HG03095 (cell line): ENCODE results near the gene CFHR1.
A peak's percentile ranks its signal among the peaks of the same experiment; 100 is the strongest.
"Not testable (repeated sequence)": the region's sequence is repeated elsewhere in the genome, so short reads cannot be mapped to it uniquely, and the experiment has no call there.

Experiments
- ATAC-seq: cut with Tn5 transposase; IDR thresholded peaks from one replicate; pipeline ENCODE4 v1.9.1; 2021; ENCODE audit warnings: moderate library complexity; ENCODE audit not compliant: unreplicated experiment

CFHR1 gene

GRCh38 chr1:196819531-196819930 is at the start of gene CFHR1:
CFHR1 (plus strand) TSS chr1:196819731; CDS start chr1:196819845, 114 bp downstream.
- ATAC-seq: not testable (repeated sequence)

GRCh38 chr1:196769823-196770222 is 49.7 kb upstream of the CFHR1 start:
- ATAC-seq: not testable (repeated sequence)

DNA sequence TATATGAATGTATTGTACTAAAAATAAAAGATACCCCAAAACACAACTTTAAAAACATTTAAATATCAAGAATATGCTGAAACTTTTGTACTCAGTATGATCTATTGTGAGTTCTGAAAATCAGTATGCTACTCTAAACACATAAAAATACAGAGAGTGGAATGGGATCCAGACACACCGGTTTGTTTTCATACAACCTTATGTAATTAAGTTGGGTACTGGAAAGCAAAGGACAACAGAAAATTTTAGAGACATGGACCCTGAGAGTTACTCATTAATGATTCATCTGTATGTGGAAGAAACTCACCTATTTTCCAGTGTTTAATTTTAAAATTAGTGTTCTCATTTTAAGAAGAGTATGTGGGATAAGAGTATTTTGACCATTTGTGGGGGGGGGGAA is 45.8 kb upstream of the CFHR1 start:
- no peak for ATAC-seq

GRCh38 chr1:196774175-196774574 is 45.4 kb upstream of the CFHR1 start:
- ATAC-seq: no peak

GRCh38 chr1:196774603-196775002 is 44.9 kb upstream of the CFHR1 start, which contains the start of gene CFHR3:
CFHR3 (plus strand) TSS chr1:196774840; CDS start chr1:196774887, 47 bp downstream.
- ATAC-seq: peak; percentile 70

DNA sequence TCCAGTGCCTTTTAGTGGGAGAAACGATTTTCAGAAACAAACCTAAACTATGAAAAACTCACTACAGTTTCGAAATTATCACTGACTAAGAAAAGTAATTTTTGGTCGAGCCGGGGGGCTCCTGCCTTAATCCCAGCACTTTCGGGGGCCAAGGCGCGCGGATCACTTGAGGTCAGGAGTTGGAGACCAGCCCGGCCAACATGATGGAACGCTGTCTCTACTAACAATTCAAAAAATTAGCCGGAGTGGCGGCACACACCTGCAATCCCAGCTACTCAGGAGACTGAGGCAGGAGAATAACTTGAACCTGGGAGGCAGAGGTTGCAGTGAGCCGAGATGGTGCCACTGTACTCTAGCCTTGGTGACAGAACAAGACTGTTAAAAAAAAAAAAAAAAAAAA is 41.9 kb upstream of the CFHR1 start:
- no peak for ATAC-seq

GRCh38 chr1:196779093-196779492 is 40.4 kb upstream of the CFHR1 start:
- ATAC-seq: no peak

DNA sequence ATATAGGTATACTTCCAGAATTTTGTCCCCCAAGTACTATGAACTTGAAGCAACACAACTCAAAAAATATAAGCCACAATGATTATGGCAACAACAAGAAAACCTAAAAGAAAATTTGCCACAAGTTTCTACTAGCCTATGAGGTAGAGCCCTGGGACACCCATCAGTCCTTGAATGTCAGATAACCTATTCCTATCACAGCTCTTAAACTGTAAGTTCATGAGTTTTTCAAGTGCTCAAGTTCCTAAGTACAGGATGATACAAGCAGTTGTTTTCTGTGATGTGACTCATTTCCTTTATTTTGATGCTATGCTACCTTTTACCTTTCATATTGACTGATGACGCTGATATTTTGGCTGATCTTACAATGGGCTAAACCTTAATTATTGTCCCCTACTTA is 28.3 kb upstream of the CFHR1 start:
- not testable (repeated sequence) for ATAC-seq

DNA sequence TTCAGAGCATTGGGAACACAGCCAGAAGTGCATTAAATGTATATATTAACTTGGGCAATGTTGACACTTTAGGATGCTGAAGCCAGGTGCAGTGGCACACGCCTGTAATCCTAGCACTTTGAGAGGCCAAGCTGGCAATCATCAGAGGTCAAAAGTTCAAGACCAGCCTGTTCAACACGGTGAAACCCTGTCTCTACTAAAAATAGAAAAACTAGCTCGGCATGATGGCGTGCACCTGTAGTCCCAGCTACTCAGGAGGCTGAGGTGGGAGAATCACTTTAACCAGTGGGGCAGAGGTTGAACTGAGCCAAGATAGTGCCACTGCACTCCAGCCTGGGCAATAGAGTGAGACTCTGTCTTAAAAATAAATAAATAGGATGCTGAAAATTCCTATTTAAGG is 25.4 kb upstream of the CFHR1 start:
- not testable (repeated sequence) for ATAC-seq

GRCh38 chr1:196797891-196798290 is 21.6 kb upstream of the CFHR1 start:
- no peak for ATAC-seq

DNA sequence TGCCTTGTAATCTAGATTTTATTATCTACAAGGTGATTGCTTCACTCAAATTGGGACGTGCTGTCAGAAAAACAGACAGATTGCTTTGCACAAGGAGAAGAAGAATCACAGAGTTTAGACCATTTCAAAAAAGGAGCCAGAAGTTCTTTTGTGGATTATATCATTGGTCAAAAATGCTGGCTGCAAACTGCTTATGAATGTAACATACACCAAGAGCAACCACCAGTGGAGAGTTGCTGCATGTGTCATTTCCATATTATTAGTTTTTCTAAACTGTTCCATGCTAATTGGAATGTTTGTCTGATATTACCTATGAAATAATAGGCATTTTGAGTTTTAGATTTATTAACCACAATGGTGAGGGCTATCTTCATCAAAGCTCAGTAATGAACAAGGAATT is 17.6 kb upstream of the CFHR1 start:
- not testable (repeated sequence) for ATAC-seq

DNA sequence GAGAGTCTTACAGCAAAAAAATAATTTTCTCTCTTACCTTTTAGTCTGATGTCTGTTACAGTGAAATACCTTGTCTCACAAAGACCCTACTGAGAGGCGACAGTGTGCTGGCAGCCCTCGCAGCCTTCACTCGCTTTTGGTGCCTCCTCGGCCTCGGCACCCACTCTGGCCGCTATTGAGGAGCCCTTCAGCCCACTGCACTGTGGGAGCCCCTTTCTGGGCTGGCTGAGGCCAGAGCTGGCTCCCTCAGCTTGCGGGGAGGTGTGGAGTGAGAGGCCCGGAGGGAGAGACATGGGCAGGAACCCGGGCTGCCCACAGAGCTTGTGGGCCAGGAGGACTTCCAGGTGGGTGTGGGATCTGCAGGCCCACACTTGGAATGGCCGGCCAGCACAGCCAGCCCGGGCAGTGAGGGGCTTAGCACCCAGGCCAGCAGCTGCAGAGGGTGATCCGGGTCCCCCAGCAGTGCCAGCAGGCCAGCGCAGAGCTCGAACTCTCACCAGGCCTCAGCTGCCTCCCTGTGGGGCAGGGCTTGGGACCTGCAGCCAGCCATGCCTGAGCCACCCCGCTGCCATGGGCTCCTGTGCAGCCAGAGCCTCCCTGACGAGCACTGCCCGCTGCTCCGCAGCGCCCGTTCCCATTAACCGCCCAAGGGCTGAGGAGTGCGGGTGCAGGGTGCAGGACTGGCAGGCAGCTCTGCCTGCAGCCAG is 10.8 kb upstream of the CFHR1 start:
- no peak for ATAC-seq

DNA sequence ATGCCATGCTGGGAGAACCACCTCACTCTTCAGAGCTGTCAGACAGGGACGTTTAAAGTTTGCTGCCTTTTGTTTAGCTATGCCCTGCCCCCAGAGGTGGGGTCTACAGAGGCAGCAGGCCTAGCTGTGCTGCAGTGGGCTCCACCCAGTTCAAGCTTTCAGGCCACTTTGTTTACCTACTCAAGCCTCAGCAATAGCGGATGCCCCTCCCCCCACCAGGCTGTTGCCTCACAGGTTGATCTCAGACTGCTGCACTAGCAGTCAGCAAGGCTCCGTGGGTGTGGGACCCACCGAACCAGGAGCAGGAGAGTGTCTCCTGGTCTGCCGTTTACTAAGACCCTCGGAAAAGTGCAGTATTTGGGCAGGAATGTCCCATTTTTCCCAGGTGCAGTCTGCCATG is 2.1 kb upstream of the CFHR1 start:
- ATAC-seq: not testable (repeated sequence)

DNA sequence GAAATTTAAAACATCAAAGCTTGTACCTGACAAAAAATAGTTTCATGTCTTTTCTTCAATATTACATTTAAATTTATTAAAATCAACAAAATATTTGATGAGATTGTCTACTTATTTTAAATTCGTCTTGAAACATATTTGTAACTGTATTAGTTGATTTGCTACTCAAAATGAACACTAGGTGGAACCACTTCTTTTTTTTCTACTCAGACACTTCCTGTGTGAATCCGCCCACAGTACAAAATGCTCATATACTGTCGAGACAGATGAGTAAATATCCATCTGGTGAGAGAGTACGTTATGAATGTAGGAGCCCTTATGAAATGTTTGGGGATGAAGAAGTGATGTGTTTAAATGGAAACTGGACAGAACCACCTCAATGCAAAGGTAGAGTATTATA is 8.3 kb downstream of the CFHR1 start:
- ATAC-seq: not testable (repeated sequence)

- ATAC-seq: not testable (repeated sequence)
These were observed 30.3 kb downstream of the CFHR1 start for GRCh38 chr1:196849613-196850492.

DNA sequence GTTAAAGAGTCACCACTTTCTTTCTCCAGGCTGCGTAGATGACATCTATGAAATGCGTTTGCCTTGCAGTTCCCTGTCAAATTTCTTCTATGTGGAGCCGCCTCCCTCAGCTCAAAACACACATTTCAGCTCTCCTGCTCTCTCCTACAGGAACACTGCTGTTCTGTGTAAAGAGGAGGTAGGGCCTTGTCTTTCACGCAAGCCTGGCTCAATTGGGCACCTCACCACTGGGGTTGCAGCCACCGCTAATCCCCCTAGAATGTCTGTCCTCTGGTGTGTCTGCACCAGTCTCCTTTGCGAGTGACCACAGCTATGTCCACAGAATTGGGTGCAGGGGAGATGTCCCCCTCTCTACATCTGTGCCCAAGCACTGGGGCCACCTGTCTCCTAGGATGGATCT is 36.5 kb downstream of the CFHR1 start:
- no peak for ATAC-seq

- ATAC-seq: no peak
These were observed 37.7 kb downstream of the CFHR1 start for GRCh38 chr1:196857188-196857587.

DNA sequence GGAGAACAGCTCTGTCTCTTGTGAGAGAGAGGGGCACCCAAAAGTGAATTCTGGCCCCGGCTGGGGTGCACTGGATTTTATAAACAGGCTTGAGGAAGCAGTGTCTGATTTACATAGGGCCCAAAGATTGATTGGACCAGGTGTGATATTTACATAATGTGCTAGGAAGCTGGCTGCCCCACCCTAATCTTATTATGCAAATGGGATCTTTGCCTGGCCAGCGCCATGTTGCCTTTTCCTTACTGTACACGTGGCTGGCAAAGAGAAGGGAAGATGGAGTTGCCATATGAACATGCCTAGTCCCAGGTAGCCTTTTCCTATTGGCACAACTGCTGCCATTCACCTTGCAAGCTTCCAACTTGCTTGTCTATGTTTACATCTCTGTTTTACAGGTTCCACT is 39.3 kb downstream of the CFHR1 start:
- no peak for ATAC-seq

DNA sequence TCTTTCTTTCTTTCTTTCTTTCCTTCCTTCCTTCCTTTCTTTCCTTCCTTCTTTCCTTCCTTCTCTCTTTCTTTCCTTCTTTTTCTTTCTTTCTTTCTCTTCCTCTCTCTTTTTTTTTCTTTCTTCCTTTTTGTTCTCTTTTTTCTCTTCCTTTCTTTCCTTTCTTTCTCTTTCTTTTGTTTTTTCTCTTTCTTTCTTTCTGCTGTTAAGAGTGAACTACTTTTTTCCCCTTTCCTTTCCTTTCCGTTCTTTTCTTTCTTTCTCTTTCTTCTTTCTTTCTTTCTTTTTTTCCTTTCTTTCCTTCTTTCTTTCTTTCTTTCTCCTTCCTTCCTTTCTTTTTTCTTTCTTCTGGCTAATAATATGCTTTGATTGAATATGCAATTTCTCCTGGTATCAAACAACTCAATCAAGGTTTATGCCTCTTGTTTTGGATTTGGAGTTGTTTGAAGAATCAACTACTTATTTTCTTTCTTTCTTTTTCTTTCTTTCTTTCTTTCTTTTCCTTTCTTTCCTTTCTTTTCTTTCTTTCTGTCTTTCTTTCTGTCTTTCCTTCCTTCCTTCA is 40.9 kb downstream of the CFHR1 start:
- no peak for ATAC-seq

DNA sequence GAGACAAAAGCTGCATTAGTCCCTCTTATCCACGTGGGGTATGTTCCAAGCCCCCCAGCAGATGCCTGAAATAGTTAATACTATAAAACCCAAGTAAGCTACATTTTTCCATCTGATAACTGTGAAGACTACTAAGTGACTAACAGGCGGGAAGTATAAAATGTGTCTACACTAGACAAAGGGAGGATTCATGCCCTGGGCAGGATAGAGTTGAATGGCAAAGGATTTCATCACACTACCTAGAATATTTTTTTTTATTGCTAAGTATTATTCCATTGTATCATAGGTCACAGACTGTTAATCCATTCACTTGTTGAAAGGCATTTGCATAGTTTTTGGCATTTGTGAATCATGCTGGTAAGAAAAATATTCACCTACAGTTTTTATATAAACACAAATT is 41.9 kb downstream of the CFHR1 start:
- ATAC-seq: no peak

DNA sequence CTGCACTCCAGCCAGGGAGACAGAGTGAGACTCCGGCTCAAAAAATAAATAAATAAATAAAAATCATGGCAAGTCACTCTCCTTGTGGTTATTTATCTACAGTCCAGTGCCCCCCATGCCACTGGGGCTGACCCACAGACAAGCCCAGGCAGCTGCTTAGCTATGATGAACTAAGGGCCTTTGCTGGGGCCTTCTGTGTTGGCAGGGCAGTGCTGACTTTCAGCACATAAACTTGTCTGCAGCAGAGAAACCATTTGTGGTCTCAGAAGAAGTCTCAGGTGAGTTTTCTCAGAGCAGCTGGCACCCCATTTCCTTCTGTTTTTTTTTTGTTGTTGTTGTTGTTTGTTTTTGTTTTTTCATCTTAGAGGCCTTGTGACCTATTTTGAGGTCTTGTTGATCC is 47.4 kb downstream of the CFHR1 start:
- ATAC-seq: no peak

- ATAC-seq: no peak
These were observed 53.9 kb downstream of the CFHR1 start for GRCh38 chr1:196873385-196873784.
